K562 (cell line): ENCODE results near the gene EXD2. TPM values are rescaled to one million over a fixed set of nuclear protein-coding genes. Genes with fewer than 3 reads are reported as not detected.

Experiments
- ATAC-seq: fragments of 200-7000 bp; cut with Tn5 transposase; 3 replicates; pipeline ENCODE4 v1.9.1; 2020; ENCODE audit warnings: moderate library complexity
- BruUV-seq: library from RNA; stranded (reverse); fragments of 400-500 nt; replicated peaks from 2 replicates; lab custom pipeline; 2021; lab: Mats Ljungman, UMichigan
- CTCF ChIA-PET: fragments of 300-600 bp; formaldehyde crosslinking; extraction: SDS; loops from one replicate; lab custom pipeline; 2021; ENCODE audit warnings: low intra/inter-chr PET ratio; lab: Yijun Ruan, JAX
- POLR2A ChIA-PET: fragments of 300-600, 350-650 bp; sonication (Branson Sonifier 250); formaldehyde crosslinking; extraction: SDS; loops from one replicate; lab custom pipeline; 2021; ENCODE audit warnings: antibody characterized with exemption, inconsistent platforms; lab: Yijun Ruan, JAX
- DNase-seq, 4 experiments: peaks; one replicate each; pipeline versions ENCODE4 v3.0.0 to v3.0.0-alpha.2; 2011 to 2018; ENCODE audit warnings: low spot score in 3 of 4, mixed read lengths in 3 of 4; ENCODE audit errors: extremely low read depth in 1 of 4
- FAIRE-seq: peaks from 2 replicates; lab custom pipeline; 2011; peaks lifted over from hg19 to GRCh38; lab: Jason Lieb, UNC
- H2AFZ ChIP-seq: 2 replicates; pipeline ENCODE4 v1.6.0; 2011; ENCODE audit warnings: low read depth, low read length, control low read depth, inconsistent platforms
- H3K27ac ChIP-seq: fragments of 200-600 bp; 3 replicates; pipeline ENCODE4 v1.8.0; 2011; ENCODE audit warnings: low read depth, mild to moderate bottlenecking, control low read depth, inconsistent platforms, low read length, moderate library complexity, mixed read lengths; ENCODE audit errors: extremely low read depth
- H3K27me3 ChIP-seq, 2 experiments: fragments of 300-600 bp in 1 of 2; 2 replicates in 1 of 2; 3 replicates in 1 of 2; pipeline versions ENCODE4 v1.6.0 to v1.8.0; 2011; ENCODE audit warnings: inconsistent platforms in 2 of 2, low read length in 2 of 2, mild to moderate bottlenecking in 1 of 2, mixed read lengths in 1 of 2, moderate library complexity in 1 of 2; ENCODE audit not compliant: control insufficient read depth in 2 of 2, insufficient read depth in 2 of 2
- H3K36me3 ChIP-seq: fragments of 300-600 bp; 3 replicates; pipeline ENCODE4 v1.8.0; 2011; ENCODE audit warnings: mild to moderate bottlenecking, low read length, inconsistent platforms; ENCODE audit not compliant: control insufficient read depth, insufficient read depth
- H3K4me1 ChIP-seq, 2 experiments: fragments of 200-600 bp in 1 of 2; replicated peaks in 1 of 2; 2 replicates in 1 of 2; 3 replicates in 1 of 2; pipeline versions ENCODE4 v1.5.1 to v1.8.0; 2011; ENCODE audit warnings: inconsistent platforms in 2 of 2, low read length in 2 of 2, mild to moderate bottlenecking in 1 of 2, mixed read lengths in 1 of 2, moderate library complexity in 1 of 2; ENCODE audit not compliant: control insufficient read depth in 2 of 2, insufficient read depth in 2 of 2
- H3K4me2 ChIP-seq: 2 replicates; pipeline ENCODE4 v1.6.1; 2011; ENCODE audit warnings: low read length, control low read depth, inconsistent platforms, mixed read lengths; ENCODE audit not compliant: insufficient read depth
- H3K4me3 ChIP-seq: fragments of 200-600 bp; sonication (generic), shearing (Covaris generic); 2 replicates; pipeline ENCODE4 v1.5.1; 2016; ENCODE audit warnings: control low read depth, inconsistent platforms
- H3K79me2 ChIP-seq: fragments of 200-600 bp; 3 replicates; pipeline ENCODE4 v1.8.0; 2011; ENCODE audit warnings: low read length, inconsistent platforms; ENCODE audit not compliant: control insufficient read depth, insufficient read depth
- H3K9ac ChIP-seq, 2 experiments: 2 replicates each; pipeline versions ENCODE4 v1.6.0 to v1.6.1; 2011; ENCODE audit warnings: low read depth in 2 of 2, low read length in 2 of 2, control low read depth in 1 of 2, inconsistent platforms in 1 of 2, mild to moderate bottlenecking in 1 of 2, mixed read lengths in 1 of 2; ENCODE audit not compliant: insufficient read depth in 1 of 2
- H3K9me1 ChIP-seq: one replicate; pipeline ENCODE4 v1.6.0; 2011; ENCODE audit warnings: inconsistent platforms, mild to moderate bottlenecking, low read length, moderate library complexity; ENCODE audit not compliant: control insufficient read depth, insufficient read depth
- H3K9me3 ChIP-seq: replicated peaks from 2 replicates; pipeline ENCODE4 v1.5.1; 2011; ENCODE audit warnings: low read depth, low read length, inconsistent platforms; ENCODE audit not compliant: control insufficient read depth, insufficient read depth
- H4K20me1 ChIP-seq: replicated peaks from 2 replicates; pipeline ENCODE4 v1.6.1; 2011; ENCODE audit warnings: low read length, inconsistent platforms, mixed read lengths; ENCODE audit not compliant: control insufficient read depth, insufficient read depth
- L3MBTL2 ChIP-seq: fragments of 450-650 bp; IDR thresholded peaks from 2 replicates; pipeline ENCODE4 v1.6.1; 2016; ENCODE audit warnings: mild to moderate bottlenecking, moderate library complexity
- NUFIP1 ChIP-seq: fragments of 450-650 bp; IDR thresholded peaks from 2 replicates; pipeline ENCODE4 v1.6.1; 2018; ENCODE audit not compliant: partially characterized antibody
- POLR2H ChIP-seq: IDR thresholded peaks from 2 replicates; pipeline ENCODE4 v1.6.1; 2016; ENCODE audit warnings: missing genetic modification characterization, low read depth, mild to moderate bottlenecking, control low read depth, missing compliant biosample characterization, moderate library complexity
- SFPQ ChIP-seq: fragments of 200-400 bp; formaldehyde crosslinking; IDR thresholded peaks from 2 replicates; pipeline ENCODE4 v1.6.1; 2017; ENCODE audit warnings: mild to moderate bottlenecking, low read depth, low read length, moderate library complexity
- ZFX ChIP-seq: sonication (generic); formaldehyde crosslinking; IDR thresholded peaks from 2 replicates; pipeline ENCODE4 v1.8.0; 2022; ENCODE audit warnings: mild to moderate bottlenecking, missing genetic modification reagents, moderate library complexity
- WGBS: fragments of 100-300 bp; shearing (Covaris generic); methylation state at CpG from one replicate; pipeline ENCODE4 v1.1.6; 2016; ENCODE audit warnings: low coverage, mixed read lengths; ENCODE audit not compliant: insufficient coverage; ENCODE audit errors: missing lambda C conversion rate; 5-methylcytosine and 5-hydroxymethylcytosine counted together
- in situ Hi-C: fragments of 300-500 bp; cut with MboI; formaldehyde crosslinking; loops from 4 replicates; pipeline ENCODE4 v1.15.0; 2018; ENCODE audit warnings: inconsistent platforms, mixed read lengths
- intact Hi-C: fragments of 100-400 bp; cut with micrococcal nuclease; formaldehyde crosslinking; loops from 2 replicates; pipeline ENCODE4 v1.14.2; 2022
- polyA plus RNA-seq, 8 experiments: library from polyadenylated mRNA; depleted of rRNA in 4 of 8; stranded (reverse) in 5 of 8; unstranded in 3 of 8; fragments of >200 nt; fragmentation: Nextera tagmentation in 2 of 8; fragmentation: Illumina TruSeq in 1 of 8; extraction: Ambion mirVana in 2 of 8; extraction: Trizol in 1 of 8; gene quantifications; 2 replicates each; pipeline versions ENCODE4 v1.2.1 to v1.2.3, GENCODE V29; 2011 to 2014; ENCODE audit warnings: inconsistent platforms in 1 of 8, missing spikeins in 1 of 8
- total RNA-seq, 7 experiments: library from RNA; depleted of rRNA in 6 of 7; stranded (reverse); fragments of >200 nt in 6 of 7; fragmentation: Illumina TruSeq in 2 of 7; extraction: Trizol in 2 of 7; gene quantifications; 2 replicates each; pipeline versions ENCODE4 v1.2.1 to v1.2.3, GENCODE V29; 2011 to 2021; ENCODE audit warnings: low replicate concordance in 1 of 7
- TF ChIP-seq, protein P1 (sequence below): fragments of 450-650 bp; conservative IDR thresholded peaks from 2 replicates; pipeline ENCODE4 v1.6.1; 2016; ENCODE audit warnings: missing genetic modification characterization, low read depth, mild to moderate bottlenecking, control low read depth, missing compliant biosample characterization

The EXD2 gene
- total and polyA plus RNA-seq, 9 of the 15 experiments (the other 6 are each of a cell fraction or from before 2014, with no cell fraction given), result 1.6 to 7.5 (median 3.7) TPM

- Histone ChIP-seq H3K4me3 (no peak overlapping the region), H4K20me1 (no peaks in the 10 kb centered on the region), H3K4me2 (no peak overlapping the region), H3K9ac (no peak overlapping the region), H3K79me2 (no peaks in the 10 kb centered on the region), H3K27me3 (no peaks in the 10 kb centered on the region), H3K9me1 (no peaks in the 10 kb centered on the region), H3K4me1 (peaks cover 3% of the 10 kb centered on the region in 2 experiments; a peak in 1 of 5 replicates), H3K36me3 (peaks cover 5% of the 10 kb centered on the region; the same call in 1 of the 3 replicates), H3K9me3 (no peaks in the 10 kb centered on the region), H2AFZ (no peak overlapping the region), H3K27ac (no peak overlapping the region)
- DNase-seq (no peak), ATAC-seq (no peak), FAIRE-seq (no peak)
- POLR2A ChIA-PET, result no interaction called here
- CTCF ChIA-PET, result no interaction called here
- no TSS peak for BruUV-seq
- 49% methylated on average over 11 of the region's 13 CpGs for WGBS
- no peak for TF ChIP-seq ZFX (CRISPR knock-in tag)
- no peak for TF ChIP-seq POLR2H (tag)
- TF ChIP-seq L3MBTL2, result no peak
- TF ChIP-seq, protein P1, sequence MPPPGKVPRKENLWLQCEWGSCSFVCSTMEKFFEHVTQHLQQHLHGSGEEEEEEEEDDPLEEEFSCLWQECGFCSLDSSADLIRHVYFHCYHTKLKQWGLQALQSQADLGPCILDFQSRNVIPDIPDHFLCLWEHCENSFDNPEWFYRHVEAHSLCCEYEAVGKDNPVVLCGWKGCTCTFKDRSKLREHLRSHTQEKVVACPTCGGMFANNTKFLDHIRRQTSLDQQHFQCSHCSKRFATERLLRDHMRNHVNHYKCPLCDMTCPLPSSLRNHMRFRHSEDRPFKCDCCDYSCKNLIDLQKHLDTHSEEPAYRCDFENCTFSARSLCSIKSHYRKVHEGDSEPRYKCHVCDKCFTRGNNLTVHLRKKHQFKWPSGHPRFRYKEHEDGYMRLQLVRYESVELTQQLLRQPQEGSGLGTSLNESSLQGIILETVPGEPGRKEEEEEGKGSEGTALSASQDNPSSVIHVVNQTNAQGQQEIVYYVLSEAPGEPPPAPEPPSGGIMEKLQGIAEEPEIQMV (tag), result no peak
- TF ChIP-seq SFPQ, result no peak
- no peak for TF ChIP-seq NUFIP1
- in situ Hi-C loops, result no loop called here
- intact Hi-C loops, result loop anchor here (5.0 to 10.0 kb wide), 2 partner anchors 113 to 334 kb away; partner anchors contain the start of gene CCDC177
Observed at GRCh38 chr14:69240527-69241173, 49.4 kb downstream of the EXD2 start.
